ENCODE results near the gene CDH2. TPM values are rescaled to one million over a fixed set of nuclear protein-coding genes. Genes with fewer than 3 reads are reported as not detected.

The CDH2 gene
- total RNA-seq, 1 experiment from 2014 or later, result 36.2 TPM

GRCh38 chr18:28158083-28158581 is 18.8 kb downstream of the CDH2 start:
- peaks cover 3% of the 10 kb centered on the region; the same call in 1 of the 2 replicates for H3K4me1 ChIP-seq (ENCODE audit: insufficient read depth, low read length)
- no peak for TF ChIP-seq CTCF (conservative IDR thresholded peaks at IDR 0.05)
- H4K5ac ChIP-seq (ENCODE audit: insufficient read length, low read depth, low read length), result no peak overlapping the region
- H3K23ac ChIP-seq (ENCODE audit: insufficient read length, low read depth, low read length), result no peak overlapping the region
- no peak overlapping the region for H2BK12ac ChIP-seq (ENCODE audit: insufficient read length, low read depth, low read length)
- no peak overlapping the region for H2AFZ ChIP-seq (ENCODE audit: low read length)
- H3T11ph ChIP-seq (ENCODE audit: low read length), result no peak overlapping the region
- no peak overlapping the region for H2BK120ac ChIP-seq (ENCODE audit: low read depth, low read length, poor library complexity, severe bottlenecking)
- no peak overlapping the region for H3K4me2 ChIP-seq (ENCODE audit: insufficient read depth, insufficient read length, low read length)
- no peak overlapping the region for H3K4ac ChIP-seq (ENCODE audit: low read depth, low read length)
- no peak overlapping the region for H3K4me3 Mint-ChIP-seq
- H3K56ac ChIP-seq (ENCODE audit: insufficient read length, low read depth, low read length), result no peak overlapping the region
- no peaks in the 10 kb centered on the region for H3K9me3 Mint-ChIP-seq
- H3K23me2 ChIP-seq (ENCODE audit: insufficient read length, low read depth, low read length, poor library complexity, severe bottlenecking), result no peaks in the 10 kb centered on the region
- no peaks in the 10 kb centered on the region; the same call in 1 of the 2 replicates for H3K79me2 ChIP-seq (ENCODE audit: insufficient read depth, low read length)
- no peak overlapping the region; a peak in 1 of 7 replicates for H3K27ac Mint-ChIP-seq
- H2AK5ac ChIP-seq (ENCODE audit: insufficient read length, low read length), result no peak overlapping the region
- H3K36me3 Mint-ChIP-seq (ENCODE audit: insufficient read depth in 1 of 3, low read depth in 3 of 3), result no peaks in the 10 kb centered on the region
- H3K4me1 Mint-ChIP-seq, result peaks cover 40 to 57% of the 10 kb centered on the region in 2 experiments
- H4K91ac ChIP-seq (ENCODE audit: insufficient read length, low read depth, low read length), result no peak overlapping the region
- no peaks in the 10 kb centered on the region for H3K9me3 ChIP-seq (ENCODE audit: control insufficient read depth, low read depth, low read length)
- H3K27me3 ChIP-seq (ENCODE audit: insufficient read depth, low read length), result no peaks in the 10 kb centered on the region
- peaks cover 2% of the 10 kb centered on the region; the same call in 1 of the 2 replicates for H3K27me3 Mint-ChIP-seq (ENCODE audit: low read depth)
- no peaks in the 10 kb centered on the region for H3K79me1 ChIP-seq (ENCODE audit: insufficient read depth, low read depth, low read length, poor library complexity, severe bottlenecking)
- no peak overlapping the region for H2BK5ac ChIP-seq (ENCODE audit: insufficient read length, low read length)
- H3K27ac ChIP-seq (ENCODE audit: insufficient read length, low read depth, low read length), result no peak overlapping the region
- H4K8ac ChIP-seq (replicated peaks; ENCODE audit: insufficient read length, low read depth, low read length), result no peak overlapping the region
- H3K9ac ChIP-seq (ENCODE audit: extremely low read depth, insufficient read length, low read length), result no peak overlapping the region
- WGBS (ENCODE audit: extremely low coverage, insufficient read length, low lambda C conversion rate), result no CpG with 5 or more reads among the region's 4 CpGs
- H2BK20ac ChIP-seq (ENCODE audit: low read depth, low read length, poor library complexity, severe bottlenecking), result no peak overlapping the region
- H2BK15ac ChIP-seq (ENCODE audit: low read depth, low read length), result no peak overlapping the region
- no peak overlapping the region for H3K14ac ChIP-seq (ENCODE audit: insufficient read depth, low read length)
- no peak for DNase-seq
- no peak overlapping the region for H3K18ac ChIP-seq (ENCODE audit: insufficient read length, low read depth, low read length)
- H4K20me1 ChIP-seq (ENCODE audit: control insufficient read depth, insufficient read depth, insufficient read length), result no peaks in the 10 kb centered on the region
